Measurements from ENCODE around the gene LRRC51.

LRRC51 gene

DNA sequence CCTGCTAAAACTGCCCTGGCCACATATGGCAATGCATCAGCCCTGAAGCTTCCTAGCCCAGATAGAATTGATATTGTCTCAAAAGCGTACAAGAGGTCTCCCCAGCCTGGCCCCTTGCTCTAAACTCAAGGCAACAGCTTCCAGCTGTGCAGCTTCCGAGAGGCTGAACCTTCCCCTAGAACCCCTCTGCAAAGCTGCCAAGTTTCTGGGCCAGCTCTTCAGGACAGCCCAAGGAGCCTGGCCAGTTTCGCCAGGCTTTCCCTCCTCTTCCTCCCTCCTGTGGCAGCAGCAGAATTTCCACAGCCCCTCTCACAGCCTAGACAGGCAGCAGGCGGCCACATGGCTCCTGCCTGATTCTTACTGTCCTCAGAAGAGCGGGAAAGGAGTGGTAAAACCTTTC lies 34.8 kb upstream of the LRRC51 start:
- H3F3A ChIP-seq (ENCODE audit: insufficient read depth), result peaks cover 8% of the 10 kb centered on the region; the same call in 1 of the 2 replicates
- H2AFZ ChIP-seq (ENCODE audit: low read depth, low read length, severe bottlenecking), result no peak overlapping the region
- H3K4me3 ChIP-seq (ENCODE audit: insufficient read depth, low read length, poor library complexity, severe bottlenecking), result no peak overlapping the region
- peaks cover 46% of the 10 kb centered on the region for H3K79me2 ChIP-seq (ENCODE audit: insufficient read depth, low read length)
- no peaks in the 10 kb centered on the region for H3K9me3 ChIP-seq (ENCODE audit: insufficient read depth, low read length)
- H3K4me2 ChIP-seq (ENCODE audit: low read depth, low read length, poor library complexity, severe bottlenecking), result no peak overlapping the region
- H4K20me1 ChIP-seq (ENCODE audit: low read depth, low read length), result no peaks in the 10 kb centered on the region
- TF ChIP-seq, protein P1, sequence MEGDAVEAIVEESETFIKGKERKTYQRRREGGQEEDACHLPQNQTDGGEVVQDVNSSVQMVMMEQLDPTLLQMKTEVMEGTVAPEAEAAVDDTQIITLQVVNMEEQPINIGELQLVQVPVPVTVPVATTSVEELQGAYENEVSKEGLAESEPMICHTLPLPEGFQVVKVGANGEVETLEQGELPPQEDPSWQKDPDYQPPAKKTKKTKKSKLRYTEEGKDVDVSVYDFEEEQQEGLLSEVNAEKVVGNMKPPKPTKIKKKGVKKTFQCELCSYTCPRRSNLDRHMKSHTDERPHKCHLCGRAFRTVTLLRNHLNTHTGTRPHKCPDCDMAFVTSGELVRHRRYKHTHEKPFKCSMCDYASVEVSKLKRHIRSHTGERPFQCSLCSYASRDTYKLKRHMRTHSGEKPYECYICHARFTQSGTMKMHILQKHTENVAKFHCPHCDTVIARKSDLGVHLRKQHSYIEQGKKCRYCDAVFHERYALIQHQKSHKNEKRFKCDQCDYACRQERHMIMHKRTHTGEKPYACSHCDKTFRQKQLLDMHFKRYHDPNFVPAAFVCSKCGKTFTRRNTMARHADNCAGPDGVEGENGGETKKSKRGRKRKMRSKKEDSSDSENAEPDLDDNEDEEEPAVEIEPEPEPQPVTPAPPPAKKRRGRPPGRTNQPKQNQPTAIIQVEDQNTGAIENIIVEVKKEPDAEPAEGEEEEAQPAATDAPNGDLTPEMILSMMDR (IDR thresholded peaks at IDR 0.05; ENCODE audit: insufficient read depth, low read length, poor library complexity, severe bottlenecking), result no peak
- no peak for TF ChIP-seq EZH2phosphoT487 (conservative IDR thresholded peaks at IDR 0.05; ENCODE audit: low read length)
- H3K9ac ChIP-seq (ENCODE audit: low read length), result no peak overlapping the region
- H3K36me3 ChIP-seq (ENCODE audit: low read length), result 0 out of 2 replicates have a peak, but pooled peaks cover 3% of the 10 kb centered on the region
- no peaks in the 10 kb centered on the region for H3K27me3 ChIP-seq (ENCODE audit: low read length)
- H3K27ac ChIP-seq (ENCODE audit: low read depth, low read length), result no peak overlapping the region
- H3K9me2 ChIP-seq (replicated peaks; ENCODE audit: insufficient read depth, low read length), result no peaks in the 10 kb centered on the region

GRCh38 chr11:72048766-72049460 lies 31.7 kb upstream of the LRRC51 start:
- no peak overlapping the region for H3K4me2 ChIP-seq (ENCODE audit: low read depth, low read length, poor library complexity, severe bottlenecking)
- no peak overlapping the region for H2AFZ ChIP-seq (ENCODE audit: low read depth, low read length, severe bottlenecking)
- peaks cover 50% of the 10 kb centered on the region for H3K79me2 ChIP-seq (ENCODE audit: insufficient read depth, low read length)
- H3K9me3 ChIP-seq (ENCODE audit: insufficient read depth, low read length), result no peaks in the 10 kb centered on the region
- H3K9ac ChIP-seq (ENCODE audit: low read length), result no peak overlapping the region
- H3K9me2 ChIP-seq (replicated peaks; ENCODE audit: insufficient read depth, low read length), result no peaks in the 10 kb centered on the region
- no peaks in the 10 kb centered on the region for H3K27me3 ChIP-seq (ENCODE audit: low read length)
- TF ChIP-seq, protein P1 (IDR thresholded peaks at IDR 0.05; ENCODE audit: insufficient read depth, low read length, poor library complexity, severe bottlenecking), result no peak
- TF ChIP-seq EZH2phosphoT487 (conservative IDR thresholded peaks at IDR 0.05; ENCODE audit: low read length), result no peak
- no peak overlapping the region for H3K4me3 ChIP-seq (ENCODE audit: insufficient read depth, low read length, poor library complexity, severe bottlenecking)
- no peaks in the 10 kb centered on the region for H4K20me1 ChIP-seq (ENCODE audit: low read depth, low read length)
- 0 out of 2 replicates have a peak, but pooled peaks cover 3% of the 10 kb centered on the region for H3K36me3 ChIP-seq (ENCODE audit: low read length)
- H3F3A ChIP-seq (ENCODE audit: insufficient read depth), result no peaks in the 10 kb centered on the region
- no peak overlapping the region for H3K27ac ChIP-seq (ENCODE audit: low read depth, low read length)

DNA sequence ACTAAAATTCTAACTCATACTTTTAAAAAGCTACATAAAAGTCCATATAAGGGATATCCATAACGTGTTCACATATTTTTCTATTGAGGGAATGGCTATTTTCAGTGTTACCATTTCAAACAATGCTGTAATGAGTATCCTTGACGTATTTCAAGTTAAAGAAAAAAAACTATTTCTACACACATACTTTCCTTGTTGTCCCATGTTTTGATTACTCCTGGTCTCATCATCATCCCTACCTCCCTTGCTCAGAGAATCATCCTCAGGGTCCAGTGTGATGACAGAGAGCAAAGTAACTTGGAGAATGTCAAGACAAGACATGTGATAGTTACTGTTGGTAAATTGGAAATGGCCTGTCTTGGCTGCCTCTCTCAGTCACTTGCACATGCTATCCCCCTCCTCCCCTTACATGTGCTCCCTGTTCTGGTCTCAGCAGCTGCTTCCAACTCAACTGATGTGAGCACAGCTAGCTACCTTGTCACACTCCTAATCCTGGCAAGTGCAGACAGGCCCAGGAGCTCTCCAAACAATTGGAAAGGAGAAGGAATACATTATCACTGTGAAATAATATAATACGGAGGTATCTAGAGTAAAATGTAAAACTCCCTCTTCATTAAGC lies 22.1 kb upstream of the LRRC51 start:
- Histone ChIP-seq H3K79me2 (ENCODE audit: insufficient read depth, low read length) (peaks cover 72% of the 10 kb centered on the region), H3K36me3 (ENCODE audit: low read length) (no peaks in the 10 kb centered on the region), H2AFZ (ENCODE audit: low read depth, low read length, severe bottlenecking) (no peak overlapping the region), H4K20me1 (ENCODE audit: low read depth, low read length) (0 out of 2 replicates have a peak, but pooled peaks cover 5% of the 10 kb centered on the region), H3K9me2 (replicated peaks; ENCODE audit: insufficient read depth, low read length) (no peaks in the 10 kb centered on the region), H3K4me3 (ENCODE audit: insufficient read depth, low read length, poor library complexity, severe bottlenecking) (no peak overlapping the region), H3K4me2 (ENCODE audit: low read depth, low read length, poor library complexity, severe bottlenecking) (no peak overlapping the region), H3K27ac (ENCODE audit: low read depth, low read length) (no peak overlapping the region), H3K9me3 (ENCODE audit: insufficient read depth, low read length) (no peaks in the 10 kb centered on the region), H3K9ac (ENCODE audit: low read length) (no peak overlapping the region), H3F3A (ENCODE audit: insufficient read depth) (no peaks in the 10 kb centered on the region; the same call in 1 of the 2 replicates), H3K27me3 (ENCODE audit: low read length) (no peaks in the 10 kb centered on the region)
- TF ChIP-seq, protein P1 (IDR thresholded peaks at IDR 0.05; ENCODE audit: insufficient read depth, low read length, poor library complexity, severe bottlenecking), result no peak
- no peak for TF ChIP-seq EZH2phosphoT487 (conservative IDR thresholded peaks at IDR 0.05; ENCODE audit: low read length)

Data from SU-DHL-6 (cell line).